ENCODE measurements around the gene LMO7.

LMO7 gene

DNA sequence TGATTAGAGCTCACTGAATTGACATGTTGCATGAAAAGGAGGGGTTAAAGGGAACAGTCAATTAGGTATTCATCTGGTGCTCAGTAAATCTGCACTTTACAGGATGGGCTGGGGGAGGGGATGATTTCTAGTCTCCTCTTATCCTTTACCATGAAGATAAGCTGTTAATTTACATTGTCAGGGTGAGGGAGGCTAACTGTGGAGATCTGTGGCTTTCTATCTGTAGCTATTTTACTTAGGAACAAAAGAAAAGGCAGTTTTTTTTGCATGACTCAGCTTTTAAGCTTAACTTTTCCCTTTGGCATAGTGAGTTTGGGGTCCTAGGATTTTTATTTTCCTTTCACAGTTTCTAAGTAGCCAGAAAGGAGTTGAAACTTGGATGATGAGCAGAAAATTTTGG lies 253.3 kb downstream of the LMO7 start:
- TF ChIP-seq TAF1 (IDR thresholded peaks at IDR 0.05; ENCODE audit: low read depth) = no peak
- no peak for TF ChIP-seq TCF12 (IDR thresholded peaks at IDR 0.05; ENCODE audit: low read depth)
- TF ChIP-seq FOXM1 (IDR thresholded peaks at IDR 0.05; ENCODE audit: borderline replicate concordance, low read depth) = no peak
- TF ChIP-seq EGR1 (IDR thresholded peaks at IDR 0.05) = no peak
- no peak for TF ChIP-seq TEAD4 (IDR thresholded peaks at IDR 0.05)
- TF ChIP-seq USF1 (IDR thresholded peaks at IDR 0.05) = no peak
- TF ChIP-seq RAD21 (IDR thresholded peaks at IDR 0.05; ENCODE audit: low read depth) = no peak
- TF ChIP-seq ZBTB7A (IDR thresholded peaks at IDR 0.05; ENCODE audit: low read depth) = no peak
- no peak for TF ChIP-seq CEBPB (IDR thresholded peaks at IDR 0.05)
- TF ChIP-seq NFIC (IDR thresholded peaks at IDR 0.05) = no peak
- TF ChIP-seq YY1 (IDR thresholded peaks at IDR 0.05; ENCODE audit: low read depth) = no peak
- TF ChIP-seq, protein P1, sequence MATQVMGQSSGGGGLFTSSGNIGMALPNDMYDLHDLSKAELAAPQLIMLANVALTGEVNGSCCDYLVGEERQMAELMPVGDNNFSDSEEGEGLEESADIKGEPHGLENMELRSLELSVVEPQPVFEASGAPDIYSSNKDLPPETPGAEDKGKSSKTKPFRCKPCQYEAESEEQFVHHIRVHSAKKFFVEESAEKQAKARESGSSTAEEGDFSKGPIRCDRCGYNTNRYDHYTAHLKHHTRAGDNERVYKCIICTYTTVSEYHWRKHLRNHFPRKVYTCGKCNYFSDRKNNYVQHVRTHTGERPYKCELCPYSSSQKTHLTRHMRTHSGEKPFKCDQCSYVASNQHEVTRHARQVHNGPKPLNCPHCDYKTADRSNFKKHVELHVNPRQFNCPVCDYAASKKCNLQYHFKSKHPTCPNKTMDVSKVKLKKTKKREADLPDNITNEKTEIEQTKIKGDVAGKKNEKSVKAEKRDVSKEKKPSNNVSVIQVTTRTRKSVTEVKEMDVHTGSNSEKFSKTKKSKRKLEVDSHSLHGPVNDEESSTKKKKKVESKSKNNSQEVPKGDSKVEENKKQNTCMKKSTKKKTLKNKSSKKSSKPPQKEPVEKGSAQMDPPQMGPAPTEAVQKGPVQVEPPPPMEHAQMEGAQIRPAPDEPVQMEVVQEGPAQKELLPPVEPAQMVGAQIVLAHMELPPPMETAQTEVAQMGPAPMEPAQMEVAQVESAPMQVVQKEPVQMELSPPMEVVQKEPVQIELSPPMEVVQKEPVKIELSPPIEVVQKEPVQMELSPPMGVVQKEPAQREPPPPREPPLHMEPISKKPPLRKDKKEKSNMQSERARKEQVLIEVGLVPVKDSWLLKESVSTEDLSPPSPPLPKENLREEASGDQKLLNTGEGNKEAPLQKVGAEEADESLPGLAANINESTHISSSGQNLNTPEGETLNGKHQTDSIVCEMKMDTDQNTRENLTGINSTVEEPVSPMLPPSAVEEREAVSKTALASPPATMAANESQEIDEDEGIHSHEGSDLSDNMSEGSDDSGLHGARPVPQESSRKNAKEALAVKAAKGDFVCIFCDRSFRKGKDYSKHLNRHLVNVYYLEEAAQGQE (IDR thresholded peaks at IDR 0.05; ENCODE audit: low read depth) = no peak
- TF ChIP-seq MAX (IDR thresholded peaks at IDR 0.05) = no peak
- no peak for TF ChIP-seq EP300 (IDR thresholded peaks at IDR 0.05; ENCODE audit: borderline replicate concordance)
- no peak for TF ChIP-seq CREB1 (IDR thresholded peaks at IDR 0.05; ENCODE audit: low read depth)

DNA sequence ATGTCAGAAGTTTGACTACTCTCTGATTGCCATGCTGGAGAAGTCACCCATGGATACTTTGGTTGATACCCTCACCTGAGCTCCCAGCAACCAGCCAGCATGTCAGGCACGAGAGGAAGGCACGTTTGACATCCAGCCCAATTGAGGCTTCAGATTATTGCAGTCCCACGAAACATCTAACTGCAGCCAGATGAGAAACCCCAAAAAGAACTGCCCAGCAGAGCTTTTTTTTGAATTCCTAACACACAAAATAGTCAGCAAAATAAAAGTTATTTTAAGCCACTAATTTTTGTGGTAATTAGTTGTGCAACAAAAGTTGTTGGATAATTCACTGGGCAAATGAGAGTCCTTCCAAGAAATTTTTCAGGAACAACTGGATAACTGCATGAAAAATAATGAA lies 259.0 kb downstream of the LMO7 start:
- no peak for TF ChIP-seq MAX (IDR thresholded peaks at IDR 0.05)

- TF ChIP-seq CREB1 (IDR thresholded peaks at IDR 0.05; ENCODE audit: low read depth) (no peak), RAD21 (IDR thresholded peaks at IDR 0.05; ENCODE audit: low read depth) (no peak), ZBTB7A (IDR thresholded peaks at IDR 0.05; ENCODE audit: low read depth) (no peak), CEBPB (IDR thresholded peaks at IDR 0.05) (no peak), TAF1 (IDR thresholded peaks at IDR 0.05; ENCODE audit: low read depth) (no peak), TCF12 (IDR thresholded peaks at IDR 0.05; ENCODE audit: low read depth) (no peak), TEAD4 (IDR thresholded peaks at IDR 0.05) (no peak), EP300 (IDR thresholded peaks at IDR 0.05; ENCODE audit: borderline replicate concordance) (no peak), EGR1 (IDR thresholded peaks at IDR 0.05) (no peak), MAX (IDR thresholded peaks at IDR 0.05) (no peak), NFIC (IDR thresholded peaks at IDR 0.05) (no peak), FOXM1 (IDR thresholded peaks at IDR 0.05; ENCODE audit: borderline replicate concordance, low read depth) (no peak), USF1 (IDR thresholded peaks at IDR 0.05) (no peak), YY1 (IDR thresholded peaks at IDR 0.05; ENCODE audit: low read depth) (no peak)
Observed at GRCh38 chr13:75896271-75896670, 260.1 kb downstream of the LMO7 start.

DNA sequence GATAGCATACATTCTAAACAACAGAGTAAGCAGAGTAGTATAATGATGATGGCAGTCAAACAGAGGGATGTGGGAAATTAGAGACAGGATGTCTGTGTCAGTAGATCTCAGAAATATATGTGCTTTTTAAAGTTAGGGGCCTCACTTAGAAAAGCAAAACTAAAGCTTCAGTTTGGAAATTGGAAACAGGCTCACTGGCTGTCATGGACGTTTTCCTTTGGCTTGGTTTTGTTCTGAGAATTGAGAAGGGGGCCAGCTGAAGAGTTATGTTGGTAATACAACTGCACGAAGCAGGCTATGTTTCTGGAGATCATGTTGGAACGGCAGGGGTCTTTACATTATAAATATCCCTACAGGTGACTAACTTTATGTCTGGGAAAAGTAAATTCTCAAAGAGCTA lies 261.3 kb downstream of the LMO7 start:
- TF ChIP-seq USF1 (IDR thresholded peaks at IDR 0.05) (no peak), MAX (IDR thresholded peaks at IDR 0.05) (no peak), CREB1 (IDR thresholded peaks at IDR 0.05; ENCODE audit: low read depth) (no peak), YY1 (IDR thresholded peaks at IDR 0.05; ENCODE audit: low read depth) (no peak), TAF1 (IDR thresholded peaks at IDR 0.05; ENCODE audit: low read depth) (no peak), TCF12 (IDR thresholded peaks at IDR 0.05; ENCODE audit: low read depth) (no peak)

DNA sequence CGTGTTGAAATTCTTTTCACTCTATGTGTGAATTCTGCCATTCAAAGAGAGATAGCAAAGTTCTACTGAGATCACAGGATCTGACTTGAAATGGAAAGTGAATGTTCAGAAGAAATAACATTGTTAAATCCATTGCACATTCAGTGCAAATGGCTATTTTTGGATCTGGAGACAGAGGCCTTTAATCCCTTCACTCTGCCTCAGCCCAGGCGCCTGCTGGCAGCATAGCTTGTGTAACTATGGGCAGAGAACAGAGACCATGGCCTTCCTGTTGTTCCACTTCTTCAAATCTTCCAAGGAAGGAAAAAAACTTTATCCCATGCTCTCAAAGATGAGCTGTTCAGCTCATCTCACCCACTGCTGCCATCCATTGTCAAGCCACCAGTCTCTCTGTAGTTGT lies 265.4 kb downstream of the LMO7 start:
- TF ChIP-seq TCF12 (IDR thresholded peaks at IDR 0.05; ENCODE audit: low read depth) (no peak), TAF1 (IDR thresholded peaks at IDR 0.05; ENCODE audit: low read depth) (no peak), CEBPB (IDR thresholded peaks at IDR 0.05) (no peak), TEAD4 (IDR thresholded peaks at IDR 0.05) (no peak), EGR1 (IDR thresholded peaks at IDR 0.05) (no peak), CREB1 (IDR thresholded peaks at IDR 0.05; ENCODE audit: low read depth) (no peak)
- TF ChIP-seq, protein P1 (IDR thresholded peaks at IDR 0.05; ENCODE audit: low read depth) = no peak
